K562 (cell line): ENCODE results near the gene DCST1. TPM values are rescaled to one million over a fixed set of nuclear protein-coding genes. Genes with fewer than 3 reads are reported as not detected.

ENCODE experiments used
- CBFA2T3 ChIP-seq: fragments of 450-650 bp; IDR thresholded peaks from 2 replicates; pipeline ENCODE4 v1.6.1; 2017
- CHCHD3 ChIP-seq: fragments of 250-450 bp; sonication (Bioruptor Pico); IDR thresholded peaks from 2 replicates; pipeline ENCODE4 v2.1.2; 2022; ENCODE audit warnings: mild to moderate bottlenecking
- E2F8 ChIP-seq: fragments of 450-650 bp; IDR thresholded peaks from 2 replicates; pipeline ENCODE4 v1.7.1; 2018; ENCODE audit warnings: mild to moderate bottlenecking, low read depth; ENCODE audit not compliant: partially characterized antibody
- GABPB1 ChIP-seq: sonication (generic); formaldehyde crosslinking; IDR thresholded peaks from 2 replicates; pipeline ENCODE4 v1.8.0; 2022; ENCODE audit warnings: mild to moderate bottlenecking, missing genetic modification reagents
- MED1 ChIP-seq: sonication (generic); formaldehyde crosslinking; IDR thresholded peaks from 2 replicates; pipeline ENCODE4 v1.8.1; 2023; ENCODE audit warnings: missing genetic modification reagents, borderline replicate concordance
- NBN ChIP-seq: fragments of 450-650 bp; IDR thresholded peaks from 2 replicates; pipeline ENCODE4 v1.6.1; 2016; ENCODE audit warnings: low read depth, mild to moderate bottlenecking
- SAP30 ChIP-seq: fragments of 200-600 bp; sonication (generic); IDR thresholded peaks from 2 replicates; pipeline ENCODE4 v1.6.1; 2012; ENCODE audit warnings: borderline replicate concordance, low read depth, mild to moderate bottlenecking, moderate library complexity, low read length, control low read depth, inconsistent platforms; ENCODE audit not compliant: insufficient read depth, poor library complexity, severe bottlenecking
- TFE3 ChIP-seq: fragments of 450-650 bp; formaldehyde crosslinking; IDR thresholded peaks from 2 replicates; pipeline ENCODE4 v1.4.0; 2020; ENCODE audit warnings: mild to moderate bottlenecking, mixed read lengths
- THRA ChIP-seq: fragments of 450-650 bp; IDR thresholded peaks from 2 replicates; pipeline ENCODE4 v1.6.1; 2017; ENCODE audit warnings: mild to moderate bottlenecking, moderate library complexity
- ZC3H4 ChIP-seq: sonication (generic); formaldehyde crosslinking; IDR thresholded peaks from 2 replicates; pipeline ENCODE4 v1.9.0; 2021; ENCODE audit warnings: missing genetic modification reagents, borderline replicate concordance
- ZEB2 ChIP-seq: fragments of 450-650 bp; IDR thresholded peaks from 2 replicates; pipeline ENCODE4 v1.6.1; 2016
- ZNF586 ChIP-seq: fragments of 450-650 bp; formaldehyde crosslinking; conservative IDR thresholded peaks from 2 replicates; pipeline ENCODE4 v1.4.0; 2020; ENCODE audit warnings: mild to moderate bottlenecking, moderate library complexity
- ZNF699 ChIP-seq: fragments of 250-450 bp; sonication (Bioruptor Pico); IDR thresholded peaks from 2 replicates; pipeline ENCODE4 v1.8.0; 2021; ENCODE audit warnings: mild to moderate bottlenecking, moderate library complexity; ENCODE audit not compliant: insufficient replicate concordance
- polyA plus RNA-seq, 8 experiments: library from polyadenylated mRNA; depleted of rRNA in 4 of 8; stranded (reverse) in 5 of 8; unstranded in 3 of 8; fragments of >200 nt; fragmentation: Nextera tagmentation in 2 of 8; fragmentation: Illumina TruSeq in 1 of 8; extraction: Ambion mirVana in 2 of 8; extraction: Trizol in 1 of 8; gene quantifications; 2 replicates each; pipeline versions ENCODE4 v1.2.1 to v1.2.3, GENCODE V29; 2011 to 2014; ENCODE audit warnings: inconsistent platforms in 1 of 8, missing spikeins in 1 of 8
- total RNA-seq, 7 experiments: library from RNA; depleted of rRNA in 6 of 7; stranded (reverse); fragments of >200 nt in 6 of 7; fragmentation: Illumina TruSeq in 2 of 7; extraction: Trizol in 2 of 7; gene quantifications; 2 replicates each; pipeline versions ENCODE4 v1.2.1 to v1.2.3, GENCODE V29; 2011 to 2021; ENCODE audit warnings: low replicate concordance in 1 of 7

The DCST1 gene
- total and polyA plus RNA-seq, 9 of the 15 experiments (the other 6 are each of a cell fraction or from before 2014, with no cell fraction given) = not detected

GRCh38 chr1:155003766-155004351 is 29.8 kb upstream of the DCST1 start (continued):
- peak; percentile 74 for TF ChIP-seq GABPB1 (CRISPR knock-in tag)
- no peak for TF ChIP-seq MED1 (CRISPR knock-in tag)
- no peak for TF ChIP-seq ZC3H4 (CRISPR knock-in tag)
- TF ChIP-seq THRA = no peak
- TF ChIP-seq TFE3 (CRISPR knock-in tag) = no peak
- no peak for TF ChIP-seq ZNF586
- TF ChIP-seq SAP30 = no peak
- TF ChIP-seq NBN = no peak
- TF ChIP-seq E2F8 = no peak
- peak; percentile 33; the same call in 1 of the 2 replicates for TF ChIP-seq CBFA2T3
- TF ChIP-seq ZNF699 (CRISPR knock-in tag) = no peak
- TF ChIP-seq CHCHD3 (CRISPR knock-in tag) = no peak
- TF ChIP-seq ZEB2 = no peak
